Mesenteric fat pad (tissue), 1 donor: Measurements from ENCODE around the gene EPS8. TPM values are rescaled to one million over a fixed set of nuclear protein-coding genes. Genes with fewer than 3 reads are reported as not detected.

Experiments used
- DNase-seq: peaks from one replicate; pipeline ENCODE4 v3.0.0-alpha.2; 2020; ENCODE audit warnings: low spot score
- total RNA-seq: library from RNA; stranded (reverse); fragmentation: NEBNext Ultra II Directional; extraction: Animal tissue kit (Norgen Biotek cat#: 25700); gene quantifications from one replicate; pipeline ENCODE4 v1.2.1, GENCODE V29; 2021
- donor health status: DM: yes; HTN: yes; CAD: no.

The EPS8 gene
- total RNA-seq, 1 donor from 2014 or later = 299 TPM

DNA sequence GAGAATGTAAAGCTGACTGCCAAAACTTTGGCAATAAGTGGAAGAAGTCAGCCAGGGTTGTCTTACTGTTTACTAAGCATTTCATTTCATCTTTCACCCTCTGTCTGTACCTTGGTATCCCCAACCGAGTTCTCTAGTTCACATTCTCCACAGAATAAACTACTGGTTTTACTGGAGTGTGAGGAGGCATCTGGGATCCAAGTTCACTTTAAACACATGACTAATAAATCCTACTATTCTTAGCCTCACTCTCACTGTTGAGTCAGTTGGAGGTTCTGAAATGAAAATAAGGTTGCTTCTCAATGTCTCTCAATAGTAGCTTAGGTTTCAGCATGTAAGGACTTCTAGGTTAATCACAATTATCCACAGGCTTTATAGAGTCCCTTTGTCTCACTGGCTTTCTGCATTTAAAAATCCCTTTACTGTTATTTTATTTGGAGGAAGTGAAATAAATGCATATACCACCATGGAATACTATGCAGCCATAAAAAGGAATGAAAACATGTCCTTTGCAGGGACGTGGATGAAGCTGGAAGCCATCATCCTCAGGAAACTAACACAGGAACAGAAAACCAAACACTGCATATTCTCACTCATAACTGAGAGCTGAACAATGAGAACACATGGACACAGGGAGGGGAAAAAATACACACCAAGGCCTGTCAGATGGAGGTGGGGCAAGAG, 95.8 kb downstream of the EPS8 start:
- no peak for DNase-seq

DNA sequence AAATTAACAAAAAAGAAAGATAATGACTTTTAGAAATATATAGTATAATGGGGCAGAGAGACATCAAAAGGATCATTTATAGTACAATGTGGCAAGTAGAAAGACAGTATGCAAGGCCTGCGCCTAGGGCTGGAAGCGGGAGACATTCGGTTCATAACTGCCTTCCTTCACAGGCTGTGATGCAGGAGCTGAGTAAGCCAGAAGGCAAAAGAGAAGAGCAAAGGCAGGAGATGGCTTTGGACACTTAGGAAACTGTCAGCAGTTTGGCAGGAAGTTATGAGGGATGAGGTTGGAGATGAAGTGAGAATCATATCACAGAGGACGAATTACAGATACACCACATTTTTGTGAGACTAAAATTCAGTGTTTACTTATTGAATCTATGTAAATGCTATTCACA, 97.8 kb downstream of the EPS8 start:
- DNase-seq = no peak

DNA sequence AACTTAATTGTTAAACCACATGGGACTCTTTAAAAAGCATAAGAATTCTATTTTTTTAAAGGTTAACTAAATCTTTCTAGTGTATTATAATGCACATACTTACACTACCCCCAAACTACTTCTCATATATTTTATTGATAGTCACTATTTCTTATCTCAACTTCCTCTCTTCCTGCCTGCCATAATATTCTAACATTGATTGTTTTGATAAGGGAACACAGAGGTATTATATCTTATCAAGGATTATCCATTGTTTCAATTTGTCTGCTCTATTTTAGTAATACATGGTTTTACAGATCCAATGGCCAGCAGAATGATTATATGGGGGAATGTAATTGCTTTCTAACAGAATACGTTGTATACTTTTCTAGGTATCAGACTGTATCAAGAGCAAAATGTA, 98.9 kb downstream of the EPS8 start:
- DNase-seq = no peak

DNA sequence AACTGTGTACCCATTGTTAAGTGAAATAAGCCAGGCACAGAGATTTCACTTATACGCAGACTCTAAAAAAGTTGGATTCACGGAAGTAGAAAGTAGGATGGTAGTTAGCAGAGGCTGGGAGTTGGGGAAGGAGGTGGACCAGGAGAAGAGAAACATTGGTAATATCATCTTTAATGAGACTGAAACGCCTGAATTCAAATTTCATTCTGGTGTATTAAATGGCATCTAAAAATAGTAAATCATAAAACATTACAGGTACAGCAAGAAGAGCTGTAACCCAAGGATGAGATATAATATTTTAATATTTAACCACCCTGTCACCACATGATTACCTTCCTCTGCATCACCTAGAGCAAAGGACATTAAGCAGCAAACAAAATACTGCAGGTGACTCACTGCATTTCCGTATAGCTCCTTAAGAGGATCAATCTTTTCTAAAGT, 99.4 kb downstream of the EPS8 start:
- DNase-seq = no peak

DNA sequence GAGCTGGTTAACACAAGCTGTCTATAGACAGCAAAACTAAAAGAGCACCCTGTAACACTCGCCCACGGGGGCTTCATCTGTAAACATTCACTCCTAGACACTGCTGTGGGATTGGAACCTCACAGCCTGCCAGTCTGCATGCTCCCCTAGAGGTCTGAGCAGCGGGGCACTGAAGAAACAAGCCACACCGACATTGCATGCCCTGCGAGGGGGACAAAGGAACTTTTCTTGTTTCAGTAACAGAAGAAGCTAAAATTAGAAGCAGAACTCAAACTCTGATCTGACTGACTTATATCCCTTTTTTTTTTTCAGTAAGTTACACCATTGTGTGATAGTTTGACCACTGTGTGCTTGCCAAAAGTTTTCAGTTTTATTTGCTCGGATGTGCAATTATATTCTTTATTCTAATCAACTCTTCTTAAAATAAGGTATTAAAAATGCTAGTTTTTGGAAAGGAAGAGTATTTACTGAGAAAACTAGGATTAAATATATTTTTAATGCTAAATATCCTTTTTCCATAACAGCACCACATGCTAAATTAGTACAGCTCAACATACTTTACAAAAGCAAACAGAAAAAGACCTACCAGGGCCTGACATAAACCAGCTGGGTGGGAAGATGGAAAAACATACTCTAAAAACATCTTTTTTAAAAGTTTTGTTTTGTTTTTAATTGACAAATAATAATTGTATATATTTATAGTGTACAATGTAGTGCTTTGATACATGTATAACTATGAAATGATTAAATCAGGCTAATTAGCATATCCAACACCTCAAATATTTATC, 100.2 kb downstream of the EPS8 start:
- no peak for DNase-seq

DNA sequence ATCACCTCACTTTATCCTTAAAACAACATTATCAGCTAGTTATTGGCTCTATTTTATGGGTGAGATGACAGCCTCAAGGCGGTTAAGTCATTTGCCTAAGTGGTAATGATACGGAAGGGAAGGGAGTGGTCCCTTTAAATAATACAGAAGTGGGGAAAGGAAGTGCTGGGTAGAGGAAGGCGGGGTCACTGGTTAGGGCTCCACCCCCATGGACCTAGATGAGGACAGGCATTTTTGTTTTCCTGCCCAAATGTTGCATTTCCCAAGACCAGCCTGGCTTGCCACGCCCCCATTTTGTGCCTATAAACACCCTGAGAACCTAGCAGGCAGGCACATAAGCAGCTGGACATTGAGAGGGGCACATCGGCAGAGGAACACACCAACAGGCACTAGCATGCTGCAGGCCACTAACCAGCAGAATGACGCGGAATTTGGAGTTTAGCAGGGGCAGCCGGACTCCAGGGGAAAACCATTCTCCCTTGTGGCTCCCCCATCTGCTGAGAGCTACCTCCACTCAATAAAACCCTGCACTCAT, 100.9 kb downstream of the EPS8 start:
- DNase-seq = no peak

DNA sequence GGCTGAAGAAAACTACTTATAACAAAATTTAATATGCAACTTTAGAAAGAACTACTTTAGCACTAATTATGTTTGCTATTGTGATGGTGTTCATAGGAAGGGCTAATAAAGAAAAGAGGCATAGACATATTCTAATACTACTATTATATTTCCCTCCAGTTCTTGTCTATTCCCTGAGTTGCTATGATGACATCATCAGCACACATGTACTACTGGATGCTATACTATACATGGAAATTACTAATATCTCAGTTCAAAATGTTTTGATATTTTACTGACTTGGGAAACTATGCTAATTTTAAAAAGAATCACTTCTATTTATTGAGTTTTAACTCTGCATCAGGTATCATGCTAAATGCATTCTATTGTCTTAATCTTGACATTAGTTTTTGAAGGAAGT, 101.6 kb downstream of the EPS8 start:
- no peak for DNase-seq

DNA sequence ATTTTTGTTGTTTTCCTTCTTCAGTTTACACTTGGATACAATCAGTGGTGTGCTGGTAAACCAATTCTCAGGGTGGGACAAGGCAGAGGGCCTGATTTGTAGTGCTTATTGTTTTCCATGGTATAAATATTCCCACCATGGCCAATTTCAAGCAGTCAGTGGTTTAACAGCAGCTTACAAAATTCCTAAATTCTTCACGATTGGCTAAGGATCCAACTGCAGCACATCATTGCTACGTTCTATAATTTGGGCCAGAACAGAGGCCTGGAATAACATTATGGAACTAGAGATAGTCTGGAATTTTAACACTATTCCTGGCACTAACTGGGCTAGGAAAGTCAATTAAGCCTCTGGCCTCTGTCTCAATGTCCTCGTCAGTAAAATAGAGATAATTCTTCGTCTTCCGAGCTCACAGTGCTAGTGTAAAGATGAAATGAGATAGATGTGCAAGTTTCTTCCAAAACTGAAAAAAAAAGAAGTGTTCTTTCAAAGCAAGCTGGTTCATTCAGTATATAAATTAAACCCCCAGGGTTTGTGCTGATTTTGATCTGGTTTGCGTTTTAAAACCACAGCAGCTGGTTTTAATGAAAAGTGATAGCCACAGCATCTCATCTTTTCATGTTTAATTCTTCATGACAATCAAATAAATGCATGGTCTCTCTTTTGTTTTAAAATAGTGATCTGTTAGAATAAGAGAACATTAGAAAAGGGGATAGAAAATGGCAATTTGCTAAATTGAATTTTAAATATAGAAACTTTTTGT, 104.1 kb downstream of the EPS8 start:
- no peak for DNase-seq

DNA sequence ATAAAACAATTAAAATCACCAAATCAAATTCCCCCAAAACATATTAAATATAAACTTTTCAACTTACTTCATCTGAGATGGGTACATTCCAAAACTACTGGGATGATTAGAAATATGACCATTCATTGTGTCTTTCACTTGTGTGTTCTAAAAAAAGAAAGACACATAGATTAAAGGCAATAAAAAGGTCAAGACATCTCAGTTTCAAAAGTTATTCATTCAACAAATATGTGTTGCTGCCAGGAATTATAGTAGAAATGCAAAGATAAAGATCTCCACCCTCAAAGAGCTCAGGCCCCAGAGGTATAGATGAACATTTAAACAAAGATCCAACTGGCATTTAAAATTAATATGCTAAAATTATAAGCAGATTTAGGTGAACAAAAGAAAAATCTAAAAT, 106.4 kb downstream of the EPS8 start:
- DNase-seq = no peak

DNA sequence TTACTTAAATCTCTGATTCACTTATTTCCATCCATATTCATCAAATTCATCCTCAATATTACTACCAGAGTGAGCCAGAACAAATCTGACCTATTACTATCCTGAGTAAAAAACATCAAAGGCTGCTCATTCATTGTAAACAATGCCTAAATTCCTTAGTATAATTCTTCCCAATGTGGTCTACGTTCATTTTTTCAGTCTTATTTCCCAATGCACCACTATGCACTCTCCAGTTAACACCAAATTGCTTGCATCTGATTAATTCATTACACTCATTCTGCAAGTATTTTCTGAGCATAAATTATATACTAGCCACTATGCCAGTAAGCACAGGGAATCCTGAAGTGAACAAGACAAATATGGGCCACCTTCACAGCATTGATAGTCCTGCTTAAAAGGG, 110.0 kb downstream of the EPS8 start:
- DNase-seq = no peak

DNA sequence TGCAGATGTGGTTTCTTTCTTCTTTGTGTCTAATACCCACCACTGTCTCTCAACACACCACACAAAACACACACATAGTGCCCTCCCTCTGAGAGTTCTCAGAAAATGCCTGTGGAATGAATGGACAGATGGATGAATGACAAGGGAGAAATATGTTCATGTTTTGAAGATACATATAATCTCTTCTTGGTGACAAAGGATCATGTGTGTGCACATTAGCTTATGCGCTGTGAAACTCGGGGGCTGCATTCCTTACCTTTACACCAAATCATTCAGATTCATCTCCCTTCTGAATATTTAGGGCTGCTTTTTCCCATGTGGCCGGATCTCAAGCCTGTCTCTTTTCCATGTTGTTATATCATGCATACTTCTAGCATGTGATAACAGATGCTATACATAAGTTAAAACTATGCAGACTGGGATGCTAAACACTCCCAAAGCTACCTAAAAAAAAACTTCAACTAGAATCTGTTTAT, 111.4 kb downstream of the EPS8 start:
- DNase-seq = no peak

DNA sequence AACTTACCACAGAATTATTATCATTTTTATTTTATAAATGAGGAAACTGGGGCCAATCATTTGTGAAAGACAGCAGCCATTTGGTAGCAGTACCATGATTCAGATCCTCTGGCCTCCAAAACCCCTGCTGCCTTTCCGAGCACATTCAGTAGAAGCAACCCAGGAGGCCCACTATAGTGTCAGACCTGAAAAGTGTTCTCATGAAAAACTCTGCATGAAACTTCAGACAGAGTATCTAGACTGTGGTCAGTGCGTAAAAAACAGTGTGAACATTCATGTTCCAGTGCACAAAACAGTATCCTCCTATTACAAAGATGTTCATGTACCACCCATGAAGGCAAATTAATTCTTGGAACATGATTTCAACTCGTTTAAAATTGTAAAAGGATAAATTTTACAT, 112.0 kb downstream of the EPS8 start:
- no peak for DNase-seq

DNA sequence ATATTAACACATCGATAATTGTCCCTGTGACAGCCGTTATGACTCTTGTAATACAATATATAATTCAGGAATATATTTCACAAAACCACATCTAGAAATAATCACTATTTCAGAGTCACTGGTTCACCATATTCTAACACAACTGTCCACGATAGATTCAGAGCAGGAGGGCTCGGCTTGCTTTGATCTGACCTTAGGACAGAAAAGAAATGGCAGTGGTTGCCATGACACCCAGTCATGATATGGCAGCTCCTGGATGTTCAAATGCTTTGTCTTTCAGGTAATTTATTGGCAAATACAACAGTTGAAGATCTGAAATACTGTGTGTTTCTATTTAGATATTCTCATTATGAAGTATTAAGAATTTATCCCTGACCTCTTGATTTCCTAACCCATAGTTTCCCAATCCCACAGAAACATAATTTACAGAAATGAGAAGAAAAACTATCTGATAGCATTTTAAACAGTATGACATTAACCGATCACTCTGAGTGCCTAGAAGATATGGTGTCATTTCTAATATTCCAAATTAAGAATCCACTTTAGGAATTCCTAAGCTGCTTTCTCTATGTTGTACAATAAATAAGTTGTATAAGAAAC, 116.4 kb downstream of the EPS8 start:
- no peak for DNase-seq

DNA sequence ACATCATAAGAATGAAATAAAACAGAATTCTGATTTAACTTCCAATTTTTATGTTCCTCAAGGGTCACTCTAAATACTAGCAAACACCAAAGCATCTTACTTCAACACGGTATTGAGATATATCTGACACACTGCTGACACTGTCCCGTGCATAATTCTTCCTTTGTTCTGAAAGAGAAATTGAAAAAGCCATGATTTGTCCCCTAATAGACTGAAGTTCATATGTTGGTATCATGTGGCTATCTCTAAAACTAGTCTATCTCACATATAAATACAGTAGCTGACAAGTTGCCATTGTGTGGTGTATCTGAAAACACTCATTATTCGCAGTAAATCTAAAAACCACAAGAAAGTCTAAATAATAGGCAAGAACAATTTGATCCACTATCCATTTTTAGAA, 118.4 kb downstream of the EPS8 start:
- DNase-seq = no peak

DNA sequence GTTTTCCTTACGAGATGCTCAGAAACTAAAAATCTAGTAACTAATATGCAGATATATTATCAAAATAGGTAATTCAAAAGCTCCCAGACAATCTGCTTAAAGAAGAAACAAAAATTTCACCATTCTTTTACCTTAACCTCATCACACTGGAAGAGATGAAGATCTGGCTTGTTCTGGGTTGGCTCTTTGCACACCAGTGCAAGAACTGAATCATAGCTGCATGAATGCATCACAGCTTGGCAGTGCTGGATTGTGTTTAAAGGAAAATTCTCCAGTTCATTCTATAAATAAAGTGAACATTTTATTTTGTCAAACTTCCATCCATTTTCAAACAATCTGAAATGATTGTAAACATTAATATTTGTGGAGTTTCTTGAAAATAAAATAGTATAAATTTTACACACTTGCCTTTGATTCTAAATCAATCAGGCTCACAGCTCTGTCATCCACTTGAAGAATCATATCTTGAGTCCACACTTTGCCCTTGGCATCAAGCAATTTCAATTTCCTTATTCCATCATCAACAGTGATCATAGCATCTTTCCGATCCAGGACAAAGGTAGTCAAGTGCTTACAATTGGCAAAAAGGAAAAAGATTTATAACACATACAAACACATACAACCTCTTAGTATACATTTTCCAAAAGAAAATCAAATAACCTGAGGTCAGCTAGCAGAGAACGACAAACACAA, 119.8 kb downstream of the EPS8 start:
- no peak for DNase-seq

DNA sequence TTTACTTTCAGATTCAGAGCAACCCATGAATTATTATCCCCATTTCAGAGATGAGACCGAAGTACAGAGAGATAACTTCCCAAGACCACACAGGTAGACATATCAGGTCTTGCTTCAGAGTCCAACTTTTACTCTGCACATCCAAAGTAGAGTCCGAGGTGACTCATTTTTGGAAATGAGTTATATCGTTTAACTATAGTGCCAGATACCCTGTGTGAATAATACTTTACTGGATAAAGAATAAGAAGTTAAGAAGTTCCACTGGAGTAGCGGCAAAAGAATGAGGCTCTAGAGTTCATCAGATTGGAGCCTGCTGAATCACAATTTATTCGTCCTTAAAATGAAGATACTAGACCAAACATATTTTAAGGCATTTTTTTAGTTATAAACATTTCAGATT, 124.7 kb downstream of the EPS8 start:
- no peak for DNase-seq

DNA sequence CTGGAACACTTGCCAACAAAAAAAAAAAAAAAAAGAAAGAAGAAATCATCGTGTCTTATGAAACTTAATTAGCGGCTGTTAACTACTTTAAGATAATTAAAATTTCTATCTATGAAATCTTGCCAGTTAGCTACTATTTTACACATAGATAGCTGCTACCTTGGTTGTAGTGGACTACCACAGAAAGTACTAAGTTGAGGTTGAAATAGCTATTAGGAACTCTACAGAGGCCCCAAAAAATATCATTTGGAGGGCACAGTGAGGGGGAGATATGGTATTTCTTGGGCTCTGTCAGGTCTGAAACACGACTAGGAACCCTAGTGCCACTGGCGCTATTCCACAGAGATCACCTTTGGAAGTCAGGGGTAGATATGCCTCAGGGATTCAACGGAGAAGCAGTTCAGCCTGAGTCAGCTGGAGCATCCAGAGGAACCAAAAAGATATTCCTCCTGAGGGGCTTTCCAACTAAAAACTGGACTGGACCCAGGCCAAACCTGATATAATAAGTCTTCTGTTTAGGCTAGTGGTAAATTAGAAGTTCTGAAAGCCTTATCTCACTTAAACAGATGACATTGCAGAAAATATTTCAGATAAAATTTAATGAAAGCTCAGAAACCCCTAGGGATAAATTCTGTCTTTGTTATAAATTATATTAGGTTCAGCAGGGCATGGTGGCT, 126.1 kb downstream of the EPS8 start:
- DNase-seq = no peak

DNA sequence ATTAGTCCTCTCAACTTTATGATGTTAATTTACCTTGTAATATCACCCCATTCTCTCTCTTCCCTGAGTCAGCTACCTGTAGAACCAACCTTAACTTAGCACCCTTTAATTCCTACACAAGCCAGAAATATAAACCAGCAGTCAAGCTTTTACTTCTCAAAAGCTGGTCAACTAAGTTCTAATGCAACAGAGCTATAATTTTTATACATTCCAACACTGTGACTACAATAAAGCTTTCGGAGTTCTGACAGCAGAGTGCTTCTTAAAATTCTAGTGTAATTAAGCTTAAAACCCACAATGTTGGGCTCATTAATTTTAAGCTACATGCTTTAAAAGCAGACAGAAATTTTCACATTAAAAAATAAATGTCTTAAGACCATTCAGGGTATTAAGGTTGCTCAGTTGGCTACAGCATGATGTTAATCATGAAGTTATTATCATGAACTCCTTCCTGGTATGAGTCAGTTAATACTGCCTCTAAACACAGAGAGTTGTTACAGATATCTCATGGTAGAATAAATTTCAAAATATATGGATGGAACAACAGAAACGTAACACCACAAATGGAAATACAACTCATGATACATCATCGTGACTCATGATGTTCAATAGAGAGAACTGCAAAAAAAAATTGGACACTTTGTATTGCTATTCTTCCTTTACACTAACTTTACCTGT, 126.7 kb downstream of the EPS8 start:
- DNase-seq = no peak

DNA sequence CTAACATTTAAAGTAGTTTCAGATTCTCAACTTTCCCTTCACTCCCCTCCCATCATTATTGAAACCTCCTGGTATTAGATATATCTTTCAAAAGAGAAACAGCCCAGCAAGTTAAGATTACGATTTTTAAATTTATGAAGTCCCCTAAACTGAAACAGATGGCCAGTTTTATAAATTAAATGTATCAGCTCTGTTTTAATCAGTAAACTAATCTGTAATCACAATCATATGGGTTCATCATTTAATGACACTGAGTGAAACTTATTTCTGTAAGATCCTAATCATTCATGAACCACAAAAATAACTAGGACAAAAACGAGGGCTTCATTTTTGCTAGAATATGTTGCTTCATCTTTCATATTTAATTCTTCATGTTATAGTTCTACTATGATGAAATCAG, 137.8 kb downstream of the EPS8 start:
- no peak for DNase-seq
